Liver (tissue), 9 donors: ENCODE results near the gene MEGF10. TPM values are rescaled to one million over a fixed set of nuclear protein-coding genes. Genes with fewer than 3 reads are reported as not detected.

ENCODE experiments used
- DNase-seq: peaks from one replicate; pipeline ENCODE4 v3.0.0-alpha.2; 2017; ENCODE audit warnings: low spot score
- H3K27ac ChIP-seq, 2 donors: one replicate each; pipeline ENCODE4 v1.7.0; 2013; ENCODE audit warnings: inconsistent platforms in 2 of 2, low read length in 2 of 2, control low read depth in 1 of 2, low read depth in 1 of 2, mild to moderate bottlenecking in 1 of 2
- H3K27me3 ChIP-seq, 4 donors: one replicate each; pipeline versions ENCODE4 v1.6.1 to v1.7.0; 2013; ENCODE audit warnings: low read length in 3 of 4, inconsistent platforms in 1 of 4, mild to moderate bottlenecking in 1 of 4, moderate library complexity in 1 of 4; ENCODE audit not compliant: control insufficient read depth in 4 of 4, insufficient read depth in 4 of 4
- H3K36me3 ChIP-seq, 4 donors: one replicate each; pipeline versions ENCODE4 v1.6.1 to v1.7.0; 2013; ENCODE audit warnings: low read length in 3 of 4, mild to moderate bottlenecking in 3 of 4, low read depth in 1 of 4, moderate library complexity in 1 of 4; ENCODE audit not compliant: control insufficient read depth in 4 of 4, insufficient read depth in 3 of 4
- H3K4me1 ChIP-seq, 4 donors: one replicate each; pipeline versions ENCODE4 v1.6.1 to v1.7.0; 2013; ENCODE audit warnings: low read length in 3 of 4, mild to moderate bottlenecking in 3 of 4, moderate library complexity in 1 of 4; ENCODE audit not compliant: control insufficient read depth in 4 of 4, insufficient read depth in 4 of 4
- H3K4me3 ChIP-seq, 3 donors: one replicate each; pipeline versions ENCODE4 v1.6.1 to v1.7.0; 2013; ENCODE audit warnings: low read length in 3 of 3, control low read depth in 1 of 3, low read depth in 1 of 3, mild to moderate bottlenecking in 1 of 3
- H3K9ac ChIP-seq, 2 donors: one replicate each; pipeline ENCODE4 v1.7.0; 2013; ENCODE audit warnings: low read length in 2 of 2, mild to moderate bottlenecking in 2 of 2, moderate library complexity in 2 of 2, control low read depth in 1 of 2, low read depth in 1 of 2
- H3K9me3 ChIP-seq, 4 donors: one replicate each; pipeline versions ENCODE4 v1.6.1 to v1.7.0; 2013; ENCODE audit warnings: low read length in 3 of 4; ENCODE audit not compliant: control insufficient read depth in 4 of 4
- ATF3 ChIP-seq: IDR thresholded peaks from 2 replicates; pipeline ENCODE4 v1.6.1; 2016; ENCODE audit warnings: antibody characterized with exemption
- CTCF ChIP-seq: fragments of 150-350 bp; IDR thresholded peaks from 2 replicates; pipeline ENCODE4 v1.5.1; 2017; ENCODE audit warnings: improper control_type of control experiment, low read depth, low read length; ENCODE audit not compliant: missing input control
- EGR1 ChIP-seq, 2 donors: IDR thresholded peaks; 2 replicates each; pipeline ENCODE4 v1.6.1; 2016 to 2018; ENCODE audit warnings: antibody characterized with exemption in 2 of 2, low read depth in 2 of 2
- FOXA1 ChIP-seq: IDR thresholded peaks from 2 replicates; pipeline ENCODE4 v1.6.1; 2016; ENCODE audit warnings: antibody characterized with exemption
- FOXA2 ChIP-seq: IDR thresholded peaks from 2 replicates; pipeline ENCODE4 v1.6.1; 2016; ENCODE audit warnings: antibody characterized with exemption
- GABPA ChIP-seq, 2 donors: IDR thresholded peaks in 1 of 2; conservative IDR thresholded peaks in 1 of 2; 2 replicates each; pipeline ENCODE4 v1.6.1; 2016; ENCODE audit warnings: antibody characterized with exemption in 2 of 2, mild to moderate bottlenecking in 1 of 2, moderate library complexity in 1 of 2
- HNF4A ChIP-seq, 2 donors: conservative IDR thresholded peaks; 2 replicates each; pipeline ENCODE4 v1.6.1; 2016; ENCODE audit warnings: antibody characterized with exemption in 2 of 2, mild to moderate bottlenecking in 2 of 2
- HNF4G ChIP-seq: IDR thresholded peaks from 2 replicates; pipeline ENCODE4 v1.6.1; 2016; ENCODE audit warnings: antibody characterized with exemption
- JUND ChIP-seq, 2 donors: IDR thresholded peaks; 2 replicates each; pipeline ENCODE4 v1.6.1; 2016; ENCODE audit warnings: antibody characterized with exemption in 2 of 2
- MAX ChIP-seq: IDR thresholded peaks from 2 replicates; pipeline ENCODE4 v1.6.1; 2016; ENCODE audit warnings: antibody characterized with exemption
- NR2F2 ChIP-seq: IDR thresholded peaks from 2 replicates; pipeline ENCODE4 v1.6.1; 2016; ENCODE audit warnings: antibody characterized with exemption
- RAD21 ChIP-seq, 2 donors: IDR thresholded peaks; 2 replicates each; pipeline ENCODE4 v1.6.1; 2016; ENCODE audit warnings: antibody characterized with exemption in 2 of 2, mild to moderate bottlenecking in 2 of 2
- REST ChIP-seq: IDR thresholded peaks from 2 replicates; pipeline ENCODE4 v1.6.1; 2016; ENCODE audit warnings: antibody characterized with exemption, mild to moderate bottlenecking
- RXRA ChIP-seq, 2 donors: IDR thresholded peaks; 2 replicates each; pipeline ENCODE4 v1.6.1; 2017 to 2018; ENCODE audit warnings: antibody characterized with exemption in 2 of 2, mild to moderate bottlenecking in 1 of 2
- TAF1 ChIP-seq: conservative IDR thresholded peaks from 2 replicates; pipeline ENCODE4 v1.6.1; 2016; ENCODE audit warnings: antibody characterized with exemption, mild to moderate bottlenecking
- YY1 ChIP-seq: IDR thresholded peaks from 2 replicates; pipeline ENCODE4 v1.6.1; 2016; ENCODE audit warnings: antibody characterized with exemption, mild to moderate bottlenecking
- ZBTB33 ChIP-seq: IDR thresholded peaks from 2 replicates; pipeline ENCODE4 v1.6.1; 2016; ENCODE audit warnings: antibody characterized with exemption
- WGBS: extraction: QIAGEN DNeasy Blood & Tissue Kit; methylation state at CpG from one replicate; pipeline ENCODE4 v1.1.7; 2013; 5-methylcytosine and 5-hydroxymethylcytosine counted together
- polyA plus RNA-seq, 2 donors: library from polyadenylated mRNA; stranded (reverse) in 1 of 2; unstranded in 1 of 2; fragments of 200-250 nt in 1 of 2; fragments of >200 nt in 1 of 2; fragmentation: Nextera tagmentation in 1 of 2; extraction: Ambion mirVana in 1 of 2; gene quantifications; one replicate each; pipeline versions ENCODE4 v1.2.1 to v1.2.3, GENCODE V29; 2013 to 2015
- total RNA-seq, 2 donors: library from RNA; depleted of rRNA; stranded (reverse); fragments of >200 nt; gene quantifications; one replicate each; pipeline ENCODE4 v1.2.3, GENCODE V29; 2014
- donor health status: healthy.
- donor health status: healthy.
- donor health status: healthy.
- donor health status: healthy.
- donor health status: healthy.

The MEGF10 gene
- total and polyA plus RNA-seq, 4 donors, result 0.05 to 1.0 (median 0.33) TPM; not detected in 1

GRCh38 chr5:127498548-127498947 lies 208.0 kb downstream of the MEGF10 start (continued):
- no peak for TF ChIP-seq YY1
- TF ChIP-seq MAX, result no peak
- TF ChIP-seq RXRA (IDR thresholded peaks at IDR 0.05), result no peak
- no peak for TF ChIP-seq ATF3
- TF ChIP-seq GABPA (IDR thresholded peaks at IDR 0.05 in 1 of 2, conservative IDR thresholded peaks at IDR 0.05 in 1 of 2), result no peak
- no peak for TF ChIP-seq TAF1

- Histone ChIP-seq H3K4me1 (no peaks in the 10 kb centered on the region), H3K36me3 (no peaks in the 10 kb centered on the region), H3K27ac (no peak overlapping the region)
Observed at GRCh38 chr5:127505905-127506304, 215.3 kb downstream of the MEGF10 start.

More at GRCh38 chr5:127505905-127506304, 215.3 kb downstream of the MEGF10 start:
- 74% methylated on average over 2 of the region's 2 CpGs for WGBS
- H3K9ac ChIP-seq, result no peak overlapping the region
- H3K27me3 ChIP-seq, result no peaks in the 10 kb centered on the region
- no peaks in the 10 kb centered on the region for H3K9me3 ChIP-seq
- no peak for DNase-seq
- TF ChIP-seq HNF4G (no peak), FOXA1 (no peak), FOXA2 (no peak), GABPA (IDR thresholded peaks at IDR 0.05 in 1 of 2, conservative IDR thresholded peaks at IDR 0.05 in 1 of 2) (no peak), CTCF (no peak), NR2F2 (no peak), RAD21 (IDR thresholded peaks at IDR 0.05) (no peak), ATF3 (no peak), EGR1 (IDR thresholded peaks at IDR 0.05; ENCODE audit: low read depth in 2 of 2) (no peak), REST (no peak), YY1 (no peak), MAX (no peak), HNF4A (conservative IDR thresholded peaks at IDR 0.05) (no peak), ZBTB33 (no peak), RXRA (IDR thresholded peaks at IDR 0.05) (no peak), JUND (IDR thresholded peaks at IDR 0.05) (no peak)
- H3K4me3 ChIP-seq, result no peak overlapping the region
